ENCODE measurements around the gene PRR16. TPM values are rescaled to one million over a fixed set of nuclear protein-coding genes. Genes with fewer than 3 reads are reported as not detected.

Gene PRR16
- total RNA-seq, 1 donor from 2014 or later: 0.25 TPM

DNA sequence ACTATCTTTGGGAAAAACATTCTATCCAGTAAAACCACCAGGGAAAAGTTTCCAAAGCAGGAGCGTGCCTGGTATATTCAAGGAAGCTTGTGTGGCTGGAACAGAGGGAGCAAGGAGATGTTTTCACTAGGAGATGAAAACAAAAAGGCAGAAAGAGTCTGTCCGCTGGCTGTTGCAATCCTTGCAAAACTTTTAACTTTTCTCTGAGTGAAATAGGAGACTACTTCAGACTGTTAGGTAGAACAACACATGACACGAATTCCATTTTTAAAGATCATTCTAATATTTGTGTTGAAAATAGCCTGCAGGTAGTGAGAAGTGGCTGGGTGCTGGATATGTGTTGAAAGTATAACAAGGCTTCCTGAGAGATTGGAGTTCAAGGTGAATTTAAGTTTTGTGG is 69.5 kb downstream of the PRR16 start:
- no peaks in the 10 kb centered on the region for H3K4me1 Mint-ChIP-seq (ENCODE audit: low read depth, unreplicated experiment)
- no peaks in the 10 kb centered on the region for H3K27me3 Mint-ChIP-seq (ENCODE audit: unreplicated experiment)
- no peak overlapping the region for H3K27ac Mint-ChIP-seq (ENCODE audit: unreplicated experiment)
- DNase-seq: no peak
- TF ChIP-seq, protein P1, sequence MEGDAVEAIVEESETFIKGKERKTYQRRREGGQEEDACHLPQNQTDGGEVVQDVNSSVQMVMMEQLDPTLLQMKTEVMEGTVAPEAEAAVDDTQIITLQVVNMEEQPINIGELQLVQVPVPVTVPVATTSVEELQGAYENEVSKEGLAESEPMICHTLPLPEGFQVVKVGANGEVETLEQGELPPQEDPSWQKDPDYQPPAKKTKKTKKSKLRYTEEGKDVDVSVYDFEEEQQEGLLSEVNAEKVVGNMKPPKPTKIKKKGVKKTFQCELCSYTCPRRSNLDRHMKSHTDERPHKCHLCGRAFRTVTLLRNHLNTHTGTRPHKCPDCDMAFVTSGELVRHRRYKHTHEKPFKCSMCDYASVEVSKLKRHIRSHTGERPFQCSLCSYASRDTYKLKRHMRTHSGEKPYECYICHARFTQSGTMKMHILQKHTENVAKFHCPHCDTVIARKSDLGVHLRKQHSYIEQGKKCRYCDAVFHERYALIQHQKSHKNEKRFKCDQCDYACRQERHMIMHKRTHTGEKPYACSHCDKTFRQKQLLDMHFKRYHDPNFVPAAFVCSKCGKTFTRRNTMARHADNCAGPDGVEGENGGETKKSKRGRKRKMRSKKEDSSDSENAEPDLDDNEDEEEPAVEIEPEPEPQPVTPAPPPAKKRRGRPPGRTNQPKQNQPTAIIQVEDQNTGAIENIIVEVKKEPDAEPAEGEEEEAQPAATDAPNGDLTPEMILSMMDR (IDR thresholded peaks at IDR 0.05; ENCODE audit: partially characterized antibody, unreplicated experiment): no peak
- no peaks in the 10 kb centered on the region for H3K9me3 Mint-ChIP-seq (ENCODE audit: unreplicated experiment)
- no peaks in the 10 kb centered on the region for H3K36me3 Mint-ChIP-seq (ENCODE audit: unreplicated experiment)
- no peak overlapping the region for H3K4me3 Mint-ChIP-seq (ENCODE audit: unreplicated experiment)

DNA sequence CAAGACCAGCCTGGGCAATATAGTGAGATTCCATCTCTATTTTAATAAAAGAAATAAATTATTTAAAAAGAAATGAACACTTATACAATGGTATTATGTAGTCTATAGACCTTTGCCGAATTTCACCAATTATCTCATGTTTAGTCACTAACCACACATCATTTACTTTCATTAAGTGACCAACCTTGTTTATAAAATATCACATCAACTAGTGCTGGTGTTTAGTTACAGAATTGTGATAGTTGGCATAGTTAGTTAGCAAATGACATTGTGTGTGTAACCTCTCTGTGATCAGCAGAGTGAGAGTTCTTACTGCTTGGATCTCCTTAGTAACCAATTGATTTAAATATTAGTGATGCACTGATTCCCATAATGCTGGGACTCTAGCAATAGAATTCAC is 71.8 kb downstream of the PRR16 start:
- no peaks in the 10 kb centered on the region for H3K36me3 Mint-ChIP-seq (ENCODE audit: unreplicated experiment)

DNA sequence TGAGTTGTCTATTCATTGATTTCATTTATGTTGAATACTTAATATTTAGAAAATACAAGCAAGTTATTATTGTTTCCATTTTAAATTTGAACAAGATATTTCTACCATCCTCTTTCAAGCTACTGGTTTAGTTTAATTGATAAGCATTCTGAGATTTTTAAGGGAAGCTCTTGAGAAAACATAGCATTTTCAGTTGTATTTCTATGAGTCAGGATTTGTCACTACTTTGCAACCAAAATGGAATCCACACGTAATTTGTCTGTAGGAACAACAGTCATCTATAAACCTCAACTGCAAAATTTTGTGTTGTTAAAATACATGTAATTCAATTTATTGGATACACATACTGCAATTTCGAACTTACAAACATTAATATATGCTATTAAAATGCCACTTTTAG is 74.0 kb downstream of the PRR16 start:
- Mint-ChIP-seq H3K4me1 (ENCODE audit: low read depth, unreplicated experiment) (no peaks in the 10 kb centered on the region), H3K4me3 (ENCODE audit: unreplicated experiment) (no peak overlapping the region), H3K36me3 (ENCODE audit: unreplicated experiment) (no peaks in the 10 kb centered on the region), H3K27ac (ENCODE audit: unreplicated experiment) (no peak overlapping the region), H3K27me3 (ENCODE audit: unreplicated experiment) (no peaks in the 10 kb centered on the region), H3K9me3 (ENCODE audit: unreplicated experiment) (no peaks in the 10 kb centered on the region)
- DNase-seq: no peak
- TF ChIP-seq, protein P1 (IDR thresholded peaks at IDR 0.05; ENCODE audit: partially characterized antibody, unreplicated experiment): no peak

More for the DNA sequence above, 71.8 kb downstream of the PRR16 start:
- Mint-ChIP-seq H3K4me1 (ENCODE audit: low read depth, unreplicated experiment) (no peaks in the 10 kb centered on the region), H3K27ac (ENCODE audit: unreplicated experiment) (no peak overlapping the region), H3K9me3 (ENCODE audit: unreplicated experiment) (no peaks in the 10 kb centered on the region), H3K27me3 (ENCODE audit: unreplicated experiment) (no peaks in the 10 kb centered on the region), H3K4me3 (ENCODE audit: unreplicated experiment) (no peak overlapping the region)
- no peak for DNase-seq
- TF ChIP-seq, protein P1 (IDR thresholded peaks at IDR 0.05; ENCODE audit: partially characterized antibody, unreplicated experiment): no peak

DNA sequence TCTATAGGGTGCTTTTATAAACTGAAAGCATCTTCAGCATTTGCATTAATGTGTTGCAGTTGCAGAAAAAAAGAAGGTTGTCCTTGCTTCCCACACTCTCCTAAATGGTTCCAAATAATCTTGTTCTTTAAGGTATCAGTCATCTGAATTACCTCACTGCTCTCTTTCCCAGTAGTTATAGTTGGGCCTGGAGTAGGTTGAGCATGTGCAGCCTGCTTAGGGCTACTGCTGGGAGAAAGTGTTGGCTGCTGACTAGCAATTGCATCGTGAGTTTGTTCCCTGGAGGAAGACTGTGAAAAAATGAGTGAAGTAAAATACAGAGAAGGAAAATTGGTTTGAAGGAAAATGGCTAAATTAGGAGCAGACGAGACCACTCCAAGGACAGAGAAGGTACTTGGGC is 74.5 kb downstream of the PRR16 start:
- H3K9me3 Mint-ChIP-seq (ENCODE audit: unreplicated experiment): no peaks in the 10 kb centered on the region
- H3K4me1 Mint-ChIP-seq (ENCODE audit: low read depth, unreplicated experiment): no peaks in the 10 kb centered on the region
- H3K4me3 Mint-ChIP-seq (ENCODE audit: unreplicated experiment): no peak overlapping the region
- H3K27ac Mint-ChIP-seq (ENCODE audit: unreplicated experiment): no peak overlapping the region
- no peak for DNase-seq
- TF ChIP-seq, protein P1 (IDR thresholded peaks at IDR 0.05; ENCODE audit: partially characterized antibody, unreplicated experiment): no peak
- no peaks in the 10 kb centered on the region for H3K36me3 Mint-ChIP-seq (ENCODE audit: unreplicated experiment)
- no peaks in the 10 kb centered on the region for H3K27me3 Mint-ChIP-seq (ENCODE audit: unreplicated experiment)

DNA sequence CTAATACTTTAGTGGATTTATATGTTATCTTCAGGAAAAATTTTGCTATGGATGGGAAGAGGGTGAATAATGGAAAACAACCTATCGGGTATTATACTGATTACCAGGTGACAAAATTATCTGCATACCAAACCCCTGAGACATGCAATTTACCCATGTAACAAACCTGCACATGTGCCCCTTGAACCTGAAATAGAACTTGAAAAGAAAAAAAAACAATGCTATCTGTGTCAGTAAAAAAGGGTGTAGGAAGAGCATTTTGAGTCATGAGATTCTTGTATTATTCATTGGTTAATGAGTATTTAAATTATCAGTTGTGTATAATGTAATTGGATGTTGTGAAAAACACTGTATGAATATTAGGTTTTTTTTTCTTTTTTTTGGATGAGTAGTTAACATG is 75.4 kb downstream of the PRR16 start:
- no peak for DNase-seq
- no peaks in the 10 kb centered on the region for H3K4me1 Mint-ChIP-seq (ENCODE audit: low read depth, unreplicated experiment)
- H3K27ac Mint-ChIP-seq (ENCODE audit: unreplicated experiment): no peak overlapping the region
- no peaks in the 10 kb centered on the region for H3K9me3 Mint-ChIP-seq (ENCODE audit: unreplicated experiment)
- H3K4me3 Mint-ChIP-seq (ENCODE audit: unreplicated experiment): no peak overlapping the region
- no peaks in the 10 kb centered on the region for H3K36me3 Mint-ChIP-seq (ENCODE audit: unreplicated experiment)
- H3K27me3 Mint-ChIP-seq (ENCODE audit: unreplicated experiment): no peaks in the 10 kb centered on the region
- TF ChIP-seq, protein P1 (IDR thresholded peaks at IDR 0.05; ENCODE audit: partially characterized antibody, unreplicated experiment): no peak

Measured in glutamatergic neuron (in vitro differentiated cells).